Measurements from ENCODE around the gene ADGRE1. TPM values are rescaled to one million over a fixed set of nuclear protein-coding genes. Genes with fewer than 3 reads are reported as not detected.

The ADGRE1 gene
- total and polyA plus RNA-seq, 2 experiments from 2014 or later: not detected

GRCh38 chr19:6873708-6874431 lies 13.5 kb upstream of the ADGRE1 start:
- no peak overlapping the region for H3K4me3 Mint-ChIP-seq
- Histone ChIP-seq H3K27me3 (ENCODE audit: insufficient read depth) (no peaks in the 10 kb centered on the region), H3K27ac (ENCODE audit: low read depth) (no peak overlapping the region), H3K4me1 (ENCODE audit: insufficient read depth) (no peaks in the 10 kb centered on the region), H3F3A (replicated peaks; ENCODE audit: low read depth) (no peaks in the 10 kb centered on the region), H3K4me3 (no peak overlapping the region), H3K4me2 (no peak overlapping the region), H3K36me3 (ENCODE audit: insufficient read depth) (no peaks in the 10 kb centered on the region), H3K9me2 (ENCODE audit: insufficient read depth) (no peaks in the 10 kb centered on the region), H2AFZ (no peak overlapping the region), H4K20me1 (replicated peaks; ENCODE audit: insufficient read depth) (no peaks in the 10 kb centered on the region), H3K79me2 (replicated peaks; ENCODE audit: insufficient read depth) (no peaks in the 10 kb centered on the region)
- H3K4me1 Mint-ChIP-seq: no peaks in the 10 kb centered on the region
- H3K27me3 Mint-ChIP-seq (ENCODE audit: insufficient read depth, low read depth, poor library complexity): peaks cover 16% of the 10 kb centered on the region
- DNase-seq (ENCODE audit: low spot score): no peak
- peaks cover 97% of the 10 kb centered on the region for H3K9me3 Mint-ChIP-seq
- ATAC-seq: no peak
- TF ChIP-seq EZH2 (IDR thresholded peaks at IDR 0.05; ENCODE audit: low read depth, unreplicated experiment) (no peak), JUNB (IDR thresholded peaks at IDR 0.05; ENCODE audit: unreplicated experiment) (no peak), ZNF331 (CRISPR knock-in tag; IDR thresholded peaks at IDR 0.05; ENCODE audit: low read depth) (no peak), ETS1 (IDR thresholded peaks at IDR 0.05) (no peak), CREB1 (CRISPR knock-in tag; IDR thresholded peaks at IDR 0.05; ENCODE audit: low read depth) (no peak), REST (IDR thresholded peaks at IDR 0.05; ENCODE audit: unreplicated experiment) (no peak), ZNF462 (CRISPR knock-in tag; IDR thresholded peaks at IDR 0.05) (no peak), CTCF (conservative IDR thresholded peaks at IDR 0.05; ENCODE audit: low read depth in 2 of 2) (no peak), POLR2AphosphoS5 (IDR thresholded peaks at IDR 0.05; ENCODE audit: low read depth) (no peak), STAT1 (IDR thresholded peaks at IDR 0.05; ENCODE audit: unreplicated experiment) (no peak), EZH2phosphoT487 (IDR thresholded peaks at IDR 0.05; ENCODE audit: unreplicated experiment) (no peak), NANOG (IDR thresholded peaks at IDR 0.05; ENCODE audit: borderline replicate concordance) (no peak), ZNF114 (CRISPR knock-in tag; IDR thresholded peaks at IDR 0.05) (no peak)
- H3K36me3 Mint-ChIP-seq (ENCODE audit: low read depth): peaks cover 60% of the 10 kb centered on the region
- no peak overlapping the region for H3K27ac Mint-ChIP-seq

Data from GM23338 (cell line).